Keratinocyte (primary cell): ENCODE data around the gene KRTAP5-2. TPM values are rescaled to one million over a fixed set of nuclear protein-coding genes. Genes with fewer than 3 reads are reported as not detected.

Source experiments
- DNase-seq: peaks from one replicate; pipeline ENCODE4 v3.0.0-alpha.2; 2011; ENCODE audit warnings: low read depth, missing footprints, low spot score
- FAIRE-seq: peaks from 2 replicates; lab custom pipeline; 2011; peaks lifted over from hg19 to GRCh38; lab: Jason Lieb, UNC
- H2AFZ ChIP-seq: 2 replicates; pipeline ENCODE4 v1.6.0; 2012; ENCODE audit warnings: low read length, control low read depth, inconsistent platforms; ENCODE audit not compliant: control insufficient read depth
- H3K27ac ChIP-seq: 2 replicates; pipeline ENCODE4 v1.5.1; 2011; ENCODE audit warnings: low read length; ENCODE audit not compliant: control insufficient read depth, insufficient read depth
- H3K27me3 ChIP-seq: 3 replicates; pipeline ENCODE4 v1.6.0; 2011; ENCODE audit warnings: low read length; ENCODE audit not compliant: control insufficient read depth, insufficient read depth; ENCODE audit errors: extremely low read depth
- H3K36me3 ChIP-seq, 2 experiments: 2 replicates in 1 of 2; 3 replicates in 1 of 2; pipeline ENCODE4 v1.5.1; 2011; ENCODE audit warnings: low read length in 2 of 2, mild to moderate bottlenecking in 1 of 2; ENCODE audit not compliant: control insufficient read depth in 2 of 2, insufficient read depth in 2 of 2; ENCODE audit errors: extremely low read depth in 1 of 2
- H3K4me1 ChIP-seq: 3 replicates; pipeline ENCODE4 v1.5.1; 2011; ENCODE audit warnings: low read length; ENCODE audit not compliant: control insufficient read depth, insufficient read depth; ENCODE audit errors: extremely low read depth
- H3K4me2 ChIP-seq: 3 replicates; pipeline ENCODE4 v1.6.0; 2011; ENCODE audit warnings: low read depth, low read length; ENCODE audit not compliant: control insufficient read depth, insufficient read depth; ENCODE audit errors: extremely low read depth
- H3K4me3 ChIP-seq, 3 experiments: fragments of 200-600 bp in 1 of 3; sonication (generic) in 1 of 3; 2 replicates in 2 of 3; 3 replicates in 1 of 3; pipeline ENCODE4 v1.5.1; 2011 to 2016; ENCODE audit warnings: low read length in 3 of 3, mild to moderate bottlenecking in 3 of 3, control low read depth in 2 of 3, inconsistent platforms in 1 of 3, low read depth in 1 of 3, mixed read lengths in 1 of 3, mixed run types in 1 of 3, moderate library complexity in 1 of 3; ENCODE audit not compliant: control insufficient read depth in 2 of 3, insufficient read depth in 2 of 3; ENCODE audit errors: extremely low read depth in 1 of 3
- H3K79me2 ChIP-seq: 2 replicates; pipeline ENCODE4 v1.6.0; 2012; ENCODE audit warnings: low read length; ENCODE audit not compliant: control insufficient read depth, insufficient read depth
- H3K9ac ChIP-seq: 3 replicates; pipeline ENCODE4 v1.6.0; 2011; ENCODE audit warnings: low read length; ENCODE audit not compliant: control insufficient read depth, insufficient read depth; ENCODE audit errors: extremely low read depth
- H3K9me1 ChIP-seq: 3 replicates; pipeline ENCODE4 v1.6.0; 2011; ENCODE audit warnings: low read length; ENCODE audit not compliant: control insufficient read depth, insufficient read depth; ENCODE audit errors: extremely low read depth
- H3K9me3 ChIP-seq: 2 replicates; pipeline ENCODE4 v1.5.1; 2012; ENCODE audit warnings: low read depth, low read length; ENCODE audit not compliant: control insufficient read depth
- H4K20me1 ChIP-seq: 3 replicates; pipeline ENCODE4 v1.6.0; 2011; ENCODE audit warnings: low read length; ENCODE audit not compliant: control insufficient read depth, insufficient read depth; ENCODE audit errors: extremely low read depth
- CTCF ChIP-seq, 3 experiments: IDR thresholded peaks in 1 of 3; conservative IDR thresholded peaks in 1 of 3; optimal IDR thresholded peaks in 1 of 3; 2 replicates in 2 of 3; 3 replicates in 1 of 3; pipeline versions ENCODE3 to v1.5.1; 2011; ENCODE audit warnings: low read length in 3 of 3, mild to moderate bottlenecking in 3 of 3, moderate library complexity in 2 of 3, control low read depth in 1 of 3, inconsistent platforms in 1 of 3; ENCODE audit not compliant: insufficient read depth in 2 of 3; ENCODE audit errors: extremely low read depth in 1 of 3
- EZH2 ChIP-seq: IDR thresholded peaks from one replicate; pipeline ENCODE4 v1.6.1; 2012; ENCODE audit warnings: inconsistent platforms, mild to moderate bottlenecking, low read length, moderate library complexity
- dilution Hi-C: fragments of 300-500 bp; cut with MboI; formaldehyde crosslinking; loops from one replicate; pipeline ENCODE4 v1.7.0; 2020; ENCODE audit warnings: low sequenced_read_pairs; ENCODE audit not compliant: extremely low pct_ligation_motif_present
- polyA plus RNA-seq, 5 experiments: library from polyadenylated mRNA; depleted of rRNA in 3 of 5; stranded (reverse) in 3 of 5; stranded (forward) in 1 of 5; unstranded in 1 of 5; fragments of >200 nt; gene quantifications; 1 replicate in 1 of 5; 2 replicates in 3 of 5; 3 replicates in 1 of 5; pipeline versions ENCODE4 v1.2.1 to v1.2.3, GENCODE V29; 2011 to 2012; ENCODE audit warnings: missing spikeins in 2 of 5, low read depth in 1 of 5, low replicate concordance in 1 of 5

The KRTAP5-2 gene
- polyA plus RNA-seq, 1 donor (not counting 4 experiments of a cell fraction or from before 2014, with no cell fraction given), result not detected

- no peak overlapping the region for H3K27ac ChIP-seq
- H3K9me1 ChIP-seq, result no peaks in the 10 kb centered on the region
- dilution Hi-C loops, result loop anchor here (10.0 kb wide), 1 partner anchor 102 kb away; no protein-coding TSS in a partner anchor
- no peak overlapping the region for H2AFZ ChIP-seq
- H3K79me2 ChIP-seq, result no peaks in the 10 kb centered on the region
- DNase-seq (no peak), FAIRE-seq (no peak)
- no peak overlapping the region for H3K9ac ChIP-seq
- no peaks in the 10 kb centered on the region for H3K9me3 ChIP-seq
- no peak overlapping the region for H3K4me2 ChIP-seq
- H3K27me3 ChIP-seq, result peaks cover 34% of the 10 kb centered on the region
- no peak for TF ChIP-seq EZH2
- TF ChIP-seq CTCF (optimal IDR thresholded peaks at IDR 0.05 in 1 of 3, IDR thresholded peaks at IDR 0.05 in 1 of 3, conservative IDR thresholded peaks at IDR 0.05 in 1 of 3; ENCODE audit: extremely low read depth in 1 of 3, insufficient read depth in 2 of 3, low read length in 3 of 3), result no peak
- peaks cover 4% of the 10 kb centered on the region for H4K20me1 ChIP-seq
- no peaks in the 10 kb centered on the region for H3K36me3 ChIP-seq
- H3K4me1 ChIP-seq, result no peaks in the 10 kb centered on the region
- H3K4me3 ChIP-seq, result no peak overlapping the region
Observed at GRCh38 chr11:1636291-1636950, 38.3 kb upstream of the KRTAP5-2 start.

GRCh38 chr11:1633864-1634263 is 35.8 kb upstream of the KRTAP5-2 start:
- FAIRE-seq, result no peak
- peaks cover 17% of the 10 kb centered on the region for H3K27me3 ChIP-seq
- H3K4me2 ChIP-seq, result no peak overlapping the region
- H3K36me3 ChIP-seq, result no peaks in the 10 kb centered on the region
- no peaks in the 10 kb centered on the region for H3K9me1 ChIP-seq
- dilution Hi-C loops, result loop anchor here (10.0 kb wide), 1 partner anchor 99 kb away; no protein-coding TSS in a partner anchor
- no peaks in the 10 kb centered on the region for H4K20me1 ChIP-seq
- H3K9me3 ChIP-seq, result no peaks in the 10 kb centered on the region
- DNase-seq, result no peak
- TF ChIP-seq CTCF (optimal IDR thresholded peaks at IDR 0.05 in 1 of 3, IDR thresholded peaks at IDR 0.05 in 1 of 3, conservative IDR thresholded peaks at IDR 0.05 in 1 of 3; ENCODE audit: extremely low read depth in 1 of 3, insufficient read depth in 2 of 3, low read length in 3 of 3) (no peak), EZH2 (no peak)
- no peak overlapping the region for H3K9ac ChIP-seq
- H2AFZ ChIP-seq, result no peak overlapping the region
- no peak overlapping the region for H3K27ac ChIP-seq
- no peak overlapping the region for H3K4me3 ChIP-seq
- no peaks in the 10 kb centered on the region for H3K79me2 ChIP-seq
- H3K4me1 ChIP-seq, result no peaks in the 10 kb centered on the region
